NCI-H1930 (cell line): Measurements from ENCODE around the gene GDF2.

Experiments used
- DNase-seq, 2 experiments: peaks; one replicate each; lab custom pipeline; 2025; lab: John Stamatoyannopoulos, UW

GDF2 gene

GRCh38 chr10:47370015-47370767 is 47.9 kb downstream of the GDF2 start:
- DNase-seq: no peak

GRCh38 chr10:47370878-47371277 is 48.6 kb downstream of the GDF2 start:
- no peak for DNase-seq

- no peak for DNase-seq
Observed at GRCh38 chr10:47371629-47372485, 49.6 kb downstream of the GDF2 start.

- no peak for DNase-seq
Observed at GRCh38 chr10:47372726-47373125, 50.5 kb downstream of the GDF2 start.

GRCh38 chr10:47374611-47375536 is 52.6 kb downstream of the GDF2 start:
- DNase-seq: no peak

GRCh38 chr10:47376522-47377220 is 54.4 kb downstream of the GDF2 start:
- DNase-seq: no peak
